Measurements from ENCODE around the gene ANKRD11.
"Not testable (repeated sequence)": the region's sequence is repeated elsewhere in the genome, so short reads cannot be mapped to it uniquely, and the experiment has no call there.

Gene ANKRD11

DNA sequence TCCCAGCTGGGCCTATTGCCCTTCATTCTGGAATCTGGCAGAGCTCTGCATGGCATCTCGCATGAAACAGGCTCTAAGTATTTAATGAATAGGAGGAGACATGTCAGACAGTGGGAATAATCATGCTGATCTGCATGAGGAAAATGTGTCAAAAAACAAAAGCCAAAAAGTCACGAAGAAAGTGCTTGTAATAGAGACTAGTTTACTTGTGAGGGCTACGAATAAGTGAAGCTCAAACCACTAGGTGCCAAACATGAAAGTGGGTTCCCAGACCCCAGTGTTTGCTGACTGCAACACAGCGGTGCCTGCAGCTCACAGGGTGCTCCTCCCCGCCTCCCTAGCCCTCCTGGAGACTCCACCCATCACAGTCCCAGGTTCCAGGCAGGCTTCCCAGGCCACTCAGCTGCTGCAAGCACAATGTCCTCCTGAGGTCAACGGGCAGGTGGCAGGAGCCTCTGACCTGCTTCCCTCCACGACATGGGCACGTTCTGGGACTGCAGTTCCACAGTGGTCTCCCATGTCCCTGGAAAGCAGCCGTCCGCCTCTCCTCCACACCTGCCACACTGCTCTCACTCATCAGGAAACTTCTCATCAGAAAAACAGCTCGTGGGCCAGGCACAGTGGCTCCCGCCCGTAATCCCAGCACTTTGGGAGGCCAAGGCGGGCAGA is 96.5 kb downstream of the ANKRD11 start:
- Histone ChIP-seq H3K27ac (ENCODE audit: low read depth, low read length) (no peak overlapping the region), H4K20me1 (ENCODE audit: control insufficient read depth, insufficient read depth, low read depth, low read length) (peaks cover 32% of the 10 kb centered on the region)

DNA sequence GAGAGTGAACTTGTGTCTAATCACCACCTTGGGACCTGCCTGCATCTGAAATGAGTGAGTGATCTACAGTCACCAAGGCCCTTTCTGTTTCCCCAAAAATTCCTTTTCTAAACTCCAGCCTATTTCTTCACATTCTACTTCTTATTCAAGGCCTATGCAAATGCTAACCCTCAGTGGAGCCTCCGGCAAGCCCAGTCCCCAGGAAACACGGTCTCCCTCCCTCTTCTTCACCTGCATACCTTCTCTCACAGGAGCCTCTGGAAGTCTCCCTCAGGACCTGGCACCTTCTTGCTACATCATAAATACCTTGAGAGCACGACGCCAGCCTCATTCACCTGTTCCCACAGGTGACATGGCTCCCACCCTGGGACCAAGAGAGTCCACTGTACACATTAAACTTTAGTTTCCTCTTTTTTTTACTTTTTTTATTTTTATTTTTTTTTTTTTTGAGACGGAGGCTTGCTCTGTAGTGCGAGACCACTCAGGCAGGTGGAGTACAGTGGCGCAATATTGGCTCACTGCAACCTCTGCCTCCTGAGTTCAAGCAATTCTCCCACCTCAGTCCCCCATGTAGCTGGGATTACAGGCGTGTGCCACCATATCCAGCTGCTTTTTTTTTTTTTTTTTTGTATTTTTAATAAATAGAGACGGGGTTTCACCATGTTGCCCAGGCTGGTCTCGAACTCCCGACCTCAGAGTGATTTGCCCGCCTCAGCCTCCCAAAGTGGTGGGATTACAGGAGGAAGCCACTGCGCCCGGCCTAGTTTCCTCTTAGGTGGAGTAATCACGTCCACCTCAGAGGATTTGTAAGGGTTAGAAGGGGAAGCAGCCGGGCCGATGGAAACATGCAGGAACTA is 97.3 kb downstream of the ANKRD11 start:
- Histone ChIP-seq H3K9me2 (replicated peaks; ENCODE audit: control insufficient read depth, low read length) (no peaks in the 10 kb centered on the region), H3K79me2 (ENCODE audit: control insufficient read depth, low read length) (peaks cover 95% of the 10 kb centered on the region), H3K27ac (ENCODE audit: low read depth, low read length) (no peak overlapping the region), H4K20me1 (ENCODE audit: control insufficient read depth, insufficient read depth, low read depth, low read length) (peaks cover 25% of the 10 kb centered on the region), H3K9me3 (ENCODE audit: control insufficient read depth, insufficient read depth, low read length) (no peaks in the 10 kb centered on the region), H3K4me3 (ENCODE audit: low read length) (no peak overlapping the region), H3K36me3 (ENCODE audit: control insufficient read depth, low read length) (peaks cover 7% of the 10 kb centered on the region; the same call in 1 of the 2 replicates), H3F3A (ENCODE audit: control insufficient read depth, insufficient read depth) (no peaks in the 10 kb centered on the region), H3K4me2 (ENCODE audit: low read length) (no peak overlapping the region), H3K4me1 (ENCODE audit: control insufficient read depth, low read length) (peaks cover 9% of the 10 kb centered on the region), H3K27me3 (ENCODE audit: control insufficient read depth, low read length) (no peaks in the 10 kb centered on the region)
- TF ChIP-seq EZH2phosphoT487 (IDR thresholded peaks at IDR 0.05; ENCODE audit: borderline replicate concordance, low read length) = no peak
- TF ChIP-seq, protein P1, sequence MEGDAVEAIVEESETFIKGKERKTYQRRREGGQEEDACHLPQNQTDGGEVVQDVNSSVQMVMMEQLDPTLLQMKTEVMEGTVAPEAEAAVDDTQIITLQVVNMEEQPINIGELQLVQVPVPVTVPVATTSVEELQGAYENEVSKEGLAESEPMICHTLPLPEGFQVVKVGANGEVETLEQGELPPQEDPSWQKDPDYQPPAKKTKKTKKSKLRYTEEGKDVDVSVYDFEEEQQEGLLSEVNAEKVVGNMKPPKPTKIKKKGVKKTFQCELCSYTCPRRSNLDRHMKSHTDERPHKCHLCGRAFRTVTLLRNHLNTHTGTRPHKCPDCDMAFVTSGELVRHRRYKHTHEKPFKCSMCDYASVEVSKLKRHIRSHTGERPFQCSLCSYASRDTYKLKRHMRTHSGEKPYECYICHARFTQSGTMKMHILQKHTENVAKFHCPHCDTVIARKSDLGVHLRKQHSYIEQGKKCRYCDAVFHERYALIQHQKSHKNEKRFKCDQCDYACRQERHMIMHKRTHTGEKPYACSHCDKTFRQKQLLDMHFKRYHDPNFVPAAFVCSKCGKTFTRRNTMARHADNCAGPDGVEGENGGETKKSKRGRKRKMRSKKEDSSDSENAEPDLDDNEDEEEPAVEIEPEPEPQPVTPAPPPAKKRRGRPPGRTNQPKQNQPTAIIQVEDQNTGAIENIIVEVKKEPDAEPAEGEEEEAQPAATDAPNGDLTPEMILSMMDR (IDR thresholded peaks at IDR 0.05; ENCODE audit: low read depth, low read length, poor library complexity, severe bottlenecking) = no peak

More for the DNA sequence above, 96.5 kb downstream of the ANKRD11 start:
- Histone ChIP-seq H3K9me3 (ENCODE audit: control insufficient read depth, insufficient read depth, low read length) (no peaks in the 10 kb centered on the region), H3K4me3 (ENCODE audit: low read length) (no peak overlapping the region), H3K4me2 (ENCODE audit: low read length) (no peak overlapping the region), H3K4me1 (ENCODE audit: control insufficient read depth, low read length) (peaks cover 1% of the 10 kb centered on the region), H3F3A (ENCODE audit: control insufficient read depth, insufficient read depth) (no peaks in the 10 kb centered on the region), H3K36me3 (ENCODE audit: control insufficient read depth, low read length) (peaks cover 9% of the 10 kb centered on the region; the same call in 1 of the 2 replicates), H3K27me3 (ENCODE audit: control insufficient read depth, low read length) (no peaks in the 10 kb centered on the region), H3K9me2 (replicated peaks; ENCODE audit: control insufficient read depth, low read length) (no peaks in the 10 kb centered on the region), H3K79me2 (ENCODE audit: control insufficient read depth, low read length) (peaks cover 95% of the 10 kb centered on the region)
- TF ChIP-seq, protein P1 (IDR thresholded peaks at IDR 0.05; ENCODE audit: low read depth, low read length, poor library complexity, severe bottlenecking) = no peak
- TF ChIP-seq EZH2phosphoT487 (IDR thresholded peaks at IDR 0.05; ENCODE audit: borderline replicate concordance, low read length) = no peak

DNA sequence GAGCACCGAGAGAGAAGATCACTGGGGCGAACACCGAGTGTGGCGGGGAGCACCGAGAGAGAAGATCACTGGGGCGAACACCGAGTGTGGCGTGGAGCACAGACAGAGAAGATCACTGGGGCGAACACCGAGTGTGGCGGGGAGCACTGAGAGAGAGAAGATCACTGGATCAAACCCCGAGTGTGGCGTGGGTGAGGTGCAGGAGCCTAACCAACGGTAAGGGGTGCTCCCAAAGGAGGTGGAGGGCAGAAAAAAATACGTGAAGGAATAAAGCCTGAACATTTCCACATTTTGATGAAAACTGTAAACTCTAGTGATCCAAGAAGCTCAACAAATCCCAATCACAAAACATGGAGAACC is 100.2 kb downstream of the ANKRD11 start:
- H4K20me1 ChIP-seq (ENCODE audit: control insufficient read depth, insufficient read depth, low read depth, low read length) = peaks cover 30% of the 10 kb centered on the region
- not testable (repeated sequence) for H3F3A ChIP-seq (ENCODE audit: control insufficient read depth, insufficient read depth); H3K4me2 ChIP-seq (ENCODE audit: low read length); H3K27ac ChIP-seq (ENCODE audit: low read depth, low read length); H3K36me3 ChIP-seq (ENCODE audit: control insufficient read depth, low read length); H3K9me2 ChIP-seq (replicated peaks; ENCODE audit: control insufficient read depth, low read length); H3K27me3 ChIP-seq (ENCODE audit: control insufficient read depth, low read length); H3K4me3 ChIP-seq (ENCODE audit: low read length); H3K9me3 ChIP-seq (ENCODE audit: control insufficient read depth, insufficient read depth, low read length)
- peaks cover 12% of the 10 kb centered on the region for H3K4me1 ChIP-seq (ENCODE audit: control insufficient read depth, low read length)
- H3K79me2 ChIP-seq (ENCODE audit: control insufficient read depth, low read length) = peaks cover 93% of the 10 kb centered on the region

DNA sequence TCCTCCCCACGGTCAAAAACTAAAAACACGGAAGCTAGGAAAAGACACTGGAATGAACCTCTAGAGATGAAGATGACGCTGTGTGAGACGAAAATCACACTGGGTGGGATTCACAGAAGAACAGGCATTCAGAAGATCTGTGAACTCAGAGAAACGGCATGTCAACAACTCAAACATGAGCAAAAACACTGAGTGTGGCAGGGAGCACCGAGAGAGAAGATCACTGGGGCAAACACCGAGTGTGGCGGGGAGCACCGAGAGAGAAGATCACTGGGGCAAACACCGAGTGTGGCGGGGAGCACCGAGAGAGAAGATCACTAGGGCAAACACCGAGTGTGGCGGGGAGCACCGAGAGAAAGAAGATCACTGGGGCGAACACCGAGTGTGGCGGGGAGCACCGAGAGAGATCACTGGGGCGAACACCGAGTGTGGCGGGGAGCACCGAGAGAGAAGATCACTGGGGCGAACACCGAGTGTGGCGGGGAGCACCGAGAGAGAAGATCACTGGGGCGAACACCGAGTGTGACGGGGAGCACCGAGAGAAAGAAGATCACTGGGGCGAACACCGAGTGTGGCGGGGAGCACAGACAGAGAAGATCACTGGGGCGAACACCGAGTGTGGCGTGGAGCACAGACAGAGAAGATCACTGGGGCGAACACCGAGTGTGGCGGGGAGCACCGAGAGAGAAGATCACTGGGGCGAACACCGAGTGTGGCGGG is 100.7 kb downstream of the ANKRD11 start:
- H3K9me2 ChIP-seq (replicated peaks; ENCODE audit: control insufficient read depth, low read length); H3K4me3 ChIP-seq (ENCODE audit: low read length); H3K36me3 ChIP-seq (ENCODE audit: control insufficient read depth, low read length); H3K4me2 ChIP-seq (ENCODE audit: low read length); H3K27ac ChIP-seq (ENCODE audit: low read depth, low read length); H3K27me3 ChIP-seq (ENCODE audit: control insufficient read depth, low read length); H3F3A ChIP-seq (ENCODE audit: control insufficient read depth, insufficient read depth); H3K9me3 ChIP-seq (ENCODE audit: control insufficient read depth, insufficient read depth, low read length): not testable (repeated sequence)
- Histone ChIP-seq H3K79me2 (ENCODE audit: control insufficient read depth, low read length) (peaks cover 93% of the 10 kb centered on the region), H3K4me1 (ENCODE audit: control insufficient read depth, low read length) (peaks cover 12% of the 10 kb centered on the region), H4K20me1 (ENCODE audit: control insufficient read depth, insufficient read depth, low read depth, low read length) (peaks cover 27% of the 10 kb centered on the region)

Data from DOHH2 (cell line).